ENCODE results near the gene RAB3D.
"Not testable (repeated sequence)": the region's sequence is repeated elsewhere in the genome, so short reads cannot be mapped to it uniquely, and the experiment has no call there.

The RAB3D gene

GRCh38 chr19:11380653-11381537, 41.4 kb upstream of the RAB3D start:
- peak; percentile 98 for DNase-seq (ENCODE audit: low read depth, low spot score)
- Histone ChIP-seq H3K9ac (ENCODE audit: insufficient read length, low read depth) (peak overlapping the region; percentile 84), H3K4me3 (ENCODE audit: insufficient read length, low read depth) (peak overlapping the region; percentile 61), H3K27me3 (ENCODE audit: insufficient read depth, insufficient read length) (no peaks in the 10 kb centered on the region), H3K36me3 (ENCODE audit: insufficient read depth, insufficient read length, low read length) (peaks cover 15% of the 10 kb centered on the region), H3K9me3 (ENCODE audit: insufficient read depth, low read length) (no peaks in the 10 kb centered on the region), H3K4me1 (ENCODE audit: insufficient read depth, insufficient read length) (peaks cover 7% of the 10 kb centered on the region)
- TF ChIP-seq YY1 (IDR thresholded peaks at IDR 0.05; ENCODE audit: insufficient read depth, insufficient read length) (no peak), ZNF274 (IDR thresholded peaks at IDR 0.05; ENCODE audit: low read depth, low read length) (no peak), SUZ12 (IDR thresholded peaks at IDR 0.05; ENCODE audit: extremely low read depth, insufficient read depth, insufficient read length) (no peak)

- H3K27me3 ChIP-seq (ENCODE audit: insufficient read depth, insufficient read length): no peaks in the 10 kb centered on the region
- peaks cover 10% of the 10 kb centered on the region for H3K4me1 ChIP-seq (ENCODE audit: insufficient read depth, insufficient read length)
- H3K9me3 ChIP-seq (ENCODE audit: insufficient read depth, low read length): no peaks in the 10 kb centered on the region
- H3K36me3 ChIP-seq (ENCODE audit: insufficient read depth, insufficient read length, low read length): peaks cover 19% of the 10 kb centered on the region
- H3K4me3 ChIP-seq (ENCODE audit: insufficient read length, low read depth): peak overlapping the region; percentile 61
- H3K9ac ChIP-seq (ENCODE audit: insufficient read length, low read depth): no peak overlapping the region
- TF ChIP-seq ZNF274 (IDR thresholded peaks at IDR 0.05; ENCODE audit: low read depth, low read length) (no peak), SUZ12 (IDR thresholded peaks at IDR 0.05; ENCODE audit: extremely low read depth, insufficient read depth, insufficient read length) (no peak), YY1 (IDR thresholded peaks at IDR 0.05; ENCODE audit: insufficient read depth, insufficient read length) (no peak)
- DNase-seq (ENCODE audit: low read depth, low spot score): no peak
Observed at GRCh38 chr19:11379857-11380350, 40.4 kb upstream of the RAB3D start.

GRCh38 chr19:11379269-11379845, 39.9 kb upstream of the RAB3D start:
- not testable (repeated sequence) for H3K27me3 ChIP-seq (ENCODE audit: insufficient read depth, insufficient read length); DNase-seq (ENCODE audit: low read depth, low spot score); H3K9me3 ChIP-seq (ENCODE audit: insufficient read depth, low read length); H3K4me3 ChIP-seq (ENCODE audit: insufficient read length, low read depth)
- Histone ChIP-seq H3K9ac (ENCODE audit: insufficient read length, low read depth) (peak overlapping the region; percentile 46), H3K36me3 (ENCODE audit: insufficient read depth, insufficient read length, low read length) (peaks cover 19% of the 10 kb centered on the region), H3K4me1 (ENCODE audit: insufficient read depth, insufficient read length) (peaks cover 10% of the 10 kb centered on the region)

GRCh38 chr19:11378319-11379189, 39.1 kb upstream of the RAB3D start:
- no peak for TF ChIP-seq SUZ12 (IDR thresholded peaks at IDR 0.05; ENCODE audit: extremely low read depth, insufficient read depth, insufficient read length)
- no peak for TF ChIP-seq YY1 (IDR thresholded peaks at IDR 0.05; ENCODE audit: insufficient read depth, insufficient read length)
- no peak for TF ChIP-seq ZNF274 (IDR thresholded peaks at IDR 0.05; ENCODE audit: low read depth, low read length)
- no peaks in the 10 kb centered on the region for H3K27me3 ChIP-seq (ENCODE audit: insufficient read depth, insufficient read length)
- no peaks in the 10 kb centered on the region for H3K9me3 ChIP-seq (ENCODE audit: insufficient read depth, low read length)
- no peak overlapping the region for H3K4me3 ChIP-seq (ENCODE audit: insufficient read length, low read depth)
- H3K36me3 ChIP-seq (ENCODE audit: insufficient read depth, insufficient read length, low read length): peaks cover 19% of the 10 kb centered on the region
- H3K4me1 ChIP-seq (ENCODE audit: insufficient read depth, insufficient read length): peaks cover 13% of the 10 kb centered on the region
- no peak overlapping the region for H3K9ac ChIP-seq (ENCODE audit: insufficient read length, low read depth)
- DNase-seq (ENCODE audit: low read depth, low spot score): no peak

- H3K9ac ChIP-seq (ENCODE audit: insufficient read length, low read depth): no peak overlapping the region
- no peak for DNase-seq (ENCODE audit: low read depth, low spot score)
- H3K9me3 ChIP-seq (ENCODE audit: insufficient read depth, low read length): no peaks in the 10 kb centered on the region
- H3K27me3 ChIP-seq (ENCODE audit: insufficient read depth, insufficient read length): no peaks in the 10 kb centered on the region
- H3K36me3 ChIP-seq (ENCODE audit: insufficient read depth, insufficient read length, low read length): peaks cover 19% of the 10 kb centered on the region
- no peak for TF ChIP-seq SUZ12 (IDR thresholded peaks at IDR 0.05; ENCODE audit: extremely low read depth, insufficient read depth, insufficient read length)
- no peak for TF ChIP-seq ZNF274 (IDR thresholded peaks at IDR 0.05; ENCODE audit: low read depth, low read length)
- TF ChIP-seq YY1 (IDR thresholded peaks at IDR 0.05; ENCODE audit: insufficient read depth, insufficient read length): no peak
- peaks cover 13% of the 10 kb centered on the region for H3K4me1 ChIP-seq (ENCODE audit: insufficient read depth, insufficient read length)
- H3K4me3 ChIP-seq (ENCODE audit: insufficient read length, low read depth): no peak overlapping the region
Observed at GRCh38 chr19:11377756-11378155, 38.3 kb upstream of the RAB3D start.

- no peaks in the 10 kb centered on the region for H3K27me3 ChIP-seq (ENCODE audit: insufficient read depth, insufficient read length)
- H3K9ac ChIP-seq (ENCODE audit: insufficient read length, low read depth): no peak overlapping the region
- peaks cover 19% of the 10 kb centered on the region for H3K36me3 ChIP-seq (ENCODE audit: insufficient read depth, insufficient read length, low read length)
- H3K4me1 ChIP-seq (ENCODE audit: insufficient read depth, insufficient read length): peaks cover 13% of the 10 kb centered on the region
- no peak overlapping the region for H3K4me3 ChIP-seq (ENCODE audit: insufficient read length, low read depth)
- TF ChIP-seq SUZ12 (IDR thresholded peaks at IDR 0.05; ENCODE audit: extremely low read depth, insufficient read depth, insufficient read length) (no peak), ZNF274 (IDR thresholded peaks at IDR 0.05; ENCODE audit: low read depth, low read length) (no peak), YY1 (IDR thresholded peaks at IDR 0.05; ENCODE audit: insufficient read depth, insufficient read length) (no peak)
- no peak for DNase-seq (ENCODE audit: low read depth, low spot score)
- H3K9me3 ChIP-seq (ENCODE audit: insufficient read depth, low read length): no peaks in the 10 kb centered on the region
Observed at GRCh38 chr19:11377237-11377636, 37.8 kb upstream of the RAB3D start.

Measured in NT2/D1 (cell line).